NB4 (cell line): ENCODE measurements around the gene PCSK5.
A peak's percentile ranks its signal among the peaks of the same experiment; 100 is the strongest.

ENCODE experiments used
- DNase-seq: peaks from one replicate; pipeline ENCODE4 v3.0.0; 2010; ENCODE audit warnings: low read depth
- H3K4me3 ChIP-seq: one replicate; pipeline ENCODE4 v1.5.1; 2011; ENCODE audit warnings: mild to moderate bottlenecking, low read depth, low read length, moderate library complexity
- MYC ChIP-seq: IDR thresholded peaks from 2 replicates; pipeline ENCODE4 v1.6.1; 2011; ENCODE audit warnings: low read depth, low read length
- POLR2A ChIP-seq: IDR thresholded peaks from 2 replicates; pipeline ENCODE4 v1.6.1; 2011; ENCODE audit warnings: mild to moderate bottlenecking; ENCODE audit not compliant: insufficient read length; ENCODE audit errors: extremely low read depth
- TF ChIP-seq, protein P1 (sequence below): IDR thresholded peaks from 2 replicates; pipeline ENCODE4 v1.6.1; 2011; ENCODE audit warnings: low read depth, low read length
- TF ChIP-seq, protein P2 (sequence below): IDR thresholded peaks from one replicate; pipeline ENCODE4 v1.5.1; 2012; ENCODE audit warnings: low read depth, low read length

PCSK5 gene

DNA sequence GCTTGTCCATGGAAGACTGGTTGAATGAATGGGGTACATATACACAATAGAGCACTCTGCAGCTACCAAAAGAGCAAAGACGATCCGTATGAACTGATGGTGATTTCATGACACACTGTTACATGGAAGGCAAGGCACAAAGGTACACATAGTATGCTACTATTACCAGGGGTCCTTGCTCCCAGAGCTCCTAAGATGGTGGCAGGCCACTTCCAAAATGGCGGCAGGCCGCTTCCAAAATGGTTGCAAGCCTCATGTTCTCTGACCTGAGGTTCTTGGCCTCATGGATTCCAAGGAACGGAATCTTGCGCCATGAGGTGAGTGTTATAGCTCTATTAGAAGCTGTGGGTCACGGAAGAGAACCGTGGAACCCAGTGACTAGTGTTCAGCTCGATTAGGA lies 356.2 kb downstream of the PCSK5 start:
- TF ChIP-seq, protein P1, sequence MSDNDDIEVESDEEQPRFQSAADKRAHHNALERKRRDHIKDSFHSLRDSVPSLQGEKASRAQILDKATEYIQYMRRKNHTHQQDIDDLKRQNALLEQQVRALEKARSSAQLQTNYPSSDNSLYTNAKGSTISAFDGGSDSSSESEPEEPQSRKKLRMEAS: no peak
- TF ChIP-seq, protein P2, sequence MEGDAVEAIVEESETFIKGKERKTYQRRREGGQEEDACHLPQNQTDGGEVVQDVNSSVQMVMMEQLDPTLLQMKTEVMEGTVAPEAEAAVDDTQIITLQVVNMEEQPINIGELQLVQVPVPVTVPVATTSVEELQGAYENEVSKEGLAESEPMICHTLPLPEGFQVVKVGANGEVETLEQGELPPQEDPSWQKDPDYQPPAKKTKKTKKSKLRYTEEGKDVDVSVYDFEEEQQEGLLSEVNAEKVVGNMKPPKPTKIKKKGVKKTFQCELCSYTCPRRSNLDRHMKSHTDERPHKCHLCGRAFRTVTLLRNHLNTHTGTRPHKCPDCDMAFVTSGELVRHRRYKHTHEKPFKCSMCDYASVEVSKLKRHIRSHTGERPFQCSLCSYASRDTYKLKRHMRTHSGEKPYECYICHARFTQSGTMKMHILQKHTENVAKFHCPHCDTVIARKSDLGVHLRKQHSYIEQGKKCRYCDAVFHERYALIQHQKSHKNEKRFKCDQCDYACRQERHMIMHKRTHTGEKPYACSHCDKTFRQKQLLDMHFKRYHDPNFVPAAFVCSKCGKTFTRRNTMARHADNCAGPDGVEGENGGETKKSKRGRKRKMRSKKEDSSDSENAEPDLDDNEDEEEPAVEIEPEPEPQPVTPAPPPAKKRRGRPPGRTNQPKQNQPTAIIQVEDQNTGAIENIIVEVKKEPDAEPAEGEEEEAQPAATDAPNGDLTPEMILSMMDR: no peak
- TF ChIP-seq MYC (no peak), POLR2A (no peak)
- H3K4me3 ChIP-seq: no peak overlapping the region
- DNase-seq: no peak

DNA sequence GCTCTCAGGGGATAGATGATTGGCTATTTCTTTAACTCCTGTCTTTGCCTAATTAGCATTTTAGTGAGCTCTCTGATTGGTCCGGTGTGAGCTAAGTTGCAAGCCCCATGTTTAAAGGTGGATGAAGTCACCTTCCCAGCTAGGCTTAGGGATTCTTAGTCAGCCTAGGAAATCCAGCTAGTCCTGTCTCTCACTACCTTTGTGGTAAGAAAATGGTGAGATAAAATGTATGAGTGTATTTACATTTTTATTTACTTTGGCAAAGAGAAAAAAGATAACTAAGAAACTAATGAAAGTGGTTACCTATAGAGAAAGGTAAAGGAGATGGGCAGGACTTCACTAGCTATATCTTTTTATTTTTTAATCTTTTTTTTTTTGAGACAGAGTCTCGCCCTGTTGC lies 357.0 kb downstream of the PCSK5 start:
- no peak for DNase-seq
- H3K4me3 ChIP-seq: no peak overlapping the region
- TF ChIP-seq POLR2A (no peak), MYC (no peak)
- TF ChIP-seq, protein P1: no peak
- TF ChIP-seq, protein P2: no peak

DNA sequence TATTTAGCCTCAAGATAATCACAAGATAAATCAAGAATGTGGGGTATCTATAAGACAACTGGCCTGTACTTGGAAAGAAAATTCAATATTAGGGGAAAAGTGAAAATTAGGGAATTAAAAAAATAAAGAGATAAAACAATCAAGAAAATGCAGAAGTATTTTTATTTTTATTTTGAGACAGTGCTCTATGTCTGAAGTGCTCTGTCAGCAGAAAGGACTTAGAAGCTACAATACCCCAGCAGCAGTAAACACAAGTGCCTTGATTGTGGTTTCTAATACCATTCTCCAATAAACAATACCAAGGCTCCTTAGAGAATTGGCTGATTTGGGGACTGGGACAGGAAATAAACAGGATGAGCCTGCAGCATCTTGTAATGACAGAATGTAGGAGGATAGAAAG lies 358.8 kb downstream of the PCSK5 start:
- no peak overlapping the region for H3K4me3 ChIP-seq
- no peak for DNase-seq
- TF ChIP-seq MYC (no peak), POLR2A (no peak)
- TF ChIP-seq, protein P2: no peak
- TF ChIP-seq, protein P1: no peak

DNA sequence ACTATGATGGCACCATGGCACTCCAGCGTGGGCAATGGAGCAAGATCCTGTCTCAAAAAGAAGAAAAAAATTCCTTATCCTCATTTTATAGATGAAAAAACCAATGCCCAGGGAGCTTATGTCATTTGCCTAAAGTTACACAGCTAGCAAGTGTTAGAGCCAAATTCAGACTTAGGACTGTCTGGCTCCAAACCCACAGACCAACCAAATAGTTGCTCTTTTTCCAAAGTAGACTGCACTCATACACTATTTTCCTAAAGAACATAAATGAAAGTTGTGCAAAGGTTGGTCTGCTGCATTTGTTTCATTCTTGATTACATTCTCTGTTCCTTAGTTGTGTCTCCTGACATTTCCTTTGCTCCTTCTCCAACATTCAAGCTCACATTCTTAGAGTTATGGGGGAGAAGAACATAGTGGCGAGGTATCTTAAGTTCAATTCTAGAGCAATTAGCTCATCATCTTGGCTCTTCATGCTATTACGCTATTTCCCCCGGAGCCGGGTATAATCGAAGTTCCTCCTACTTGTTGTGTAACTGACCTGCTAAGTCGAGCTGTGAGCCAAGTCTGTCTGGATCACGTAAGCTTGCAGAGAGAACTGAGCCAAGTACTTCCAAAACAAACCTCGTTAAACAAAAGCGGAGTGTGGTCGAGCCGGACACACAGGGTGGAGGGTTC lies 365.4 kb downstream of the PCSK5 start:
- DNase-seq: peak; percentile 28
- TF ChIP-seq MYC (no peak), POLR2A (no peak)
- TF ChIP-seq, protein P1: no peak
- TF ChIP-seq, protein P2: no peak
- no peak overlapping the region for H3K4me3 ChIP-seq

DNA sequence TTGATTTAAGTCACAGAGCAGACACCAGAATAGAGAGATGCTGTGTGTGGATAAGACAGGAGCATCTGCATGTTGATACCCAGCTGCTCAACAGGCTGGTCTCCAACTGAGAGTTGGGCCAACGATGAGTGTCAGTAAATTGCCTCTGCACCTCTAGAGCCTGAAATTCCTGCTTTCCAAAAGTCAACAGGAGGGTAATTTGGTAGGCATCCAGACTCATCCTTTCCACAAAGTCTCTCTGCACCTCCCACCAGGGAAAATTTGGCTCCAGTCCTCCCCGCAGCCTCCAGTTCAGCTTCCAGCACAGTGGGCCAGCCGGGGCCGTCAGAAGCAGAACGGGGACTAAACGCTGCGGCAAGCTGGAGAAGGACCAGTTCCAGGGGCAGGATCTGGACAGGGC lies 366.8 kb downstream of the PCSK5 start:
- no peak for DNase-seq
- H3K4me3 ChIP-seq: no peak overlapping the region
- TF ChIP-seq, protein P2: no peak
- TF ChIP-seq POLR2A (no peak), MYC (no peak)
- TF ChIP-seq, protein P1: no peak
